Measurements from ENCODE around the gene ACIN1. TPM values are rescaled to one million over a fixed set of nuclear protein-coding genes. Genes with fewer than 3 reads are reported as not detected.

ACIN1 gene
- total and polyA plus RNA-seq, 2 experiments from 2014 or later: 76.1 to 172 TPM

- DNase-seq (ENCODE audit: low spot score): no peak
- no peak overlapping the region for H3K27ac Mint-ChIP-seq
Observed at GRCh38 chr14:23045419-23046357, 49.2 kb downstream of the ACIN1 start.

More at GRCh38 chr14:23045419-23046357, 49.2 kb downstream of the ACIN1 start:
- Mint-ChIP-seq H3K4me3 (no peak overlapping the region), H3K36me3 (ENCODE audit: low read depth) (peaks cover 15% of the 10 kb centered on the region), H3K4me1 (peaks cover 20% of the 10 kb centered on the region), H3K27me3 (ENCODE audit: insufficient read depth, low read depth, poor library complexity) (peaks cover 17% of the 10 kb centered on the region), H3K9me3 (no peaks in the 10 kb centered on the region; the same call in 2 of the 3 replicates)
- H4K20me1 ChIP-seq (replicated peaks; ENCODE audit: insufficient read depth): no peaks in the 10 kb centered on the region
- no peak overlapping the region for H3K4me3 ChIP-seq
- no peaks in the 10 kb centered on the region for H3K9me2 ChIP-seq (ENCODE audit: insufficient read depth)
- no peak for TF ChIP-seq EZH2phosphoT487 (IDR thresholded peaks at IDR 0.05; ENCODE audit: unreplicated experiment)
- no peak for TF ChIP-seq ZNF114 (CRISPR knock-in tag; IDR thresholded peaks at IDR 0.05)
- TF ChIP-seq, protein P1, sequence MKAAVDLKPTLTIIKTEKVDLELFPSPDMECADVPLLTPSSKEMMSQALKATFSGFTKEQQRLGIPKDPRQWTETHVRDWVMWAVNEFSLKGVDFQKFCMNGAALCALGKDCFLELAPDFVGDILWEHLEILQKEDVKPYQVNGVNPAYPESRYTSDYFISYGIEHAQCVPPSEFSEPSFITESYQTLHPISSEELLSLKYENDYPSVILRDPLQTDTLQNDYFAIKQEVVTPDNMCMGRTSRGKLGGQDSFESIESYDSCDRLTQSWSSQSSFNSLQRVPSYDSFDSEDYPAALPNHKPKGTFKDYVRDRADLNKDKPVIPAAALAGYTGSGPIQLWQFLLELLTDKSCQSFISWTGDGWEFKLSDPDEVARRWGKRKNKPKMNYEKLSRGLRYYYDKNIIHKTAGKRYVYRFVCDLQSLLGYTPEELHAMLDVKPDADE (IDR thresholded peaks at IDR 0.05): no peak
- no peak for TF ChIP-seq CREB1 (CRISPR knock-in tag; IDR thresholded peaks at IDR 0.05; ENCODE audit: low read depth)
- TF ChIP-seq ZNF462 (CRISPR knock-in tag; IDR thresholded peaks at IDR 0.05): no peak
- TF ChIP-seq NANOG (IDR thresholded peaks at IDR 0.05; ENCODE audit: borderline replicate concordance): no peak
- no peak for TF ChIP-seq ZNF331 (CRISPR knock-in tag; IDR thresholded peaks at IDR 0.05; ENCODE audit: low read depth)
- TF ChIP-seq, protein P2, sequence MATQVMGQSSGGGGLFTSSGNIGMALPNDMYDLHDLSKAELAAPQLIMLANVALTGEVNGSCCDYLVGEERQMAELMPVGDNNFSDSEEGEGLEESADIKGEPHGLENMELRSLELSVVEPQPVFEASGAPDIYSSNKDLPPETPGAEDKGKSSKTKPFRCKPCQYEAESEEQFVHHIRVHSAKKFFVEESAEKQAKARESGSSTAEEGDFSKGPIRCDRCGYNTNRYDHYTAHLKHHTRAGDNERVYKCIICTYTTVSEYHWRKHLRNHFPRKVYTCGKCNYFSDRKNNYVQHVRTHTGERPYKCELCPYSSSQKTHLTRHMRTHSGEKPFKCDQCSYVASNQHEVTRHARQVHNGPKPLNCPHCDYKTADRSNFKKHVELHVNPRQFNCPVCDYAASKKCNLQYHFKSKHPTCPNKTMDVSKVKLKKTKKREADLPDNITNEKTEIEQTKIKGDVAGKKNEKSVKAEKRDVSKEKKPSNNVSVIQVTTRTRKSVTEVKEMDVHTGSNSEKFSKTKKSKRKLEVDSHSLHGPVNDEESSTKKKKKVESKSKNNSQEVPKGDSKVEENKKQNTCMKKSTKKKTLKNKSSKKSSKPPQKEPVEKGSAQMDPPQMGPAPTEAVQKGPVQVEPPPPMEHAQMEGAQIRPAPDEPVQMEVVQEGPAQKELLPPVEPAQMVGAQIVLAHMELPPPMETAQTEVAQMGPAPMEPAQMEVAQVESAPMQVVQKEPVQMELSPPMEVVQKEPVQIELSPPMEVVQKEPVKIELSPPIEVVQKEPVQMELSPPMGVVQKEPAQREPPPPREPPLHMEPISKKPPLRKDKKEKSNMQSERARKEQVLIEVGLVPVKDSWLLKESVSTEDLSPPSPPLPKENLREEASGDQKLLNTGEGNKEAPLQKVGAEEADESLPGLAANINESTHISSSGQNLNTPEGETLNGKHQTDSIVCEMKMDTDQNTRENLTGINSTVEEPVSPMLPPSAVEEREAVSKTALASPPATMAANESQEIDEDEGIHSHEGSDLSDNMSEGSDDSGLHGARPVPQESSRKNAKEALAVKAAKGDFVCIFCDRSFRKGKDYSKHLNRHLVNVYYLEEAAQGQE (IDR thresholded peaks at IDR 0.05; ENCODE audit: unreplicated experiment): no peak
- no peak for TF ChIP-seq EZH2 (IDR thresholded peaks at IDR 0.05; ENCODE audit: low read depth, unreplicated experiment)
- TF ChIP-seq JUNB (IDR thresholded peaks at IDR 0.05; ENCODE audit: unreplicated experiment): no peak
- TF ChIP-seq, protein P3, sequence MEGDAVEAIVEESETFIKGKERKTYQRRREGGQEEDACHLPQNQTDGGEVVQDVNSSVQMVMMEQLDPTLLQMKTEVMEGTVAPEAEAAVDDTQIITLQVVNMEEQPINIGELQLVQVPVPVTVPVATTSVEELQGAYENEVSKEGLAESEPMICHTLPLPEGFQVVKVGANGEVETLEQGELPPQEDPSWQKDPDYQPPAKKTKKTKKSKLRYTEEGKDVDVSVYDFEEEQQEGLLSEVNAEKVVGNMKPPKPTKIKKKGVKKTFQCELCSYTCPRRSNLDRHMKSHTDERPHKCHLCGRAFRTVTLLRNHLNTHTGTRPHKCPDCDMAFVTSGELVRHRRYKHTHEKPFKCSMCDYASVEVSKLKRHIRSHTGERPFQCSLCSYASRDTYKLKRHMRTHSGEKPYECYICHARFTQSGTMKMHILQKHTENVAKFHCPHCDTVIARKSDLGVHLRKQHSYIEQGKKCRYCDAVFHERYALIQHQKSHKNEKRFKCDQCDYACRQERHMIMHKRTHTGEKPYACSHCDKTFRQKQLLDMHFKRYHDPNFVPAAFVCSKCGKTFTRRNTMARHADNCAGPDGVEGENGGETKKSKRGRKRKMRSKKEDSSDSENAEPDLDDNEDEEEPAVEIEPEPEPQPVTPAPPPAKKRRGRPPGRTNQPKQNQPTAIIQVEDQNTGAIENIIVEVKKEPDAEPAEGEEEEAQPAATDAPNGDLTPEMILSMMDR (conservative IDR thresholded peaks at IDR 0.05; ENCODE audit: low read depth in 2 of 2): no peak
- no peak for TF ChIP-seq STAT1 (IDR thresholded peaks at IDR 0.05; ENCODE audit: unreplicated experiment)
- no peak for TF ChIP-seq POLR2AphosphoS5 (IDR thresholded peaks at IDR 0.05; ENCODE audit: low read depth)
- no peaks in the 10 kb centered on the region for H3F3A ChIP-seq (replicated peaks; ENCODE audit: low read depth)
- no peaks in the 10 kb centered on the region for H3K27me3 ChIP-seq (ENCODE audit: insufficient read depth)
- H3K4me1 ChIP-seq (ENCODE audit: insufficient read depth): no peaks in the 10 kb centered on the region
- no peak overlapping the region for H3K4me2 ChIP-seq
- no peak for ATAC-seq
- H3K79me2 ChIP-seq (replicated peaks; ENCODE audit: insufficient read depth): no peaks in the 10 kb centered on the region
- no peaks in the 10 kb centered on the region for H3K36me3 ChIP-seq (ENCODE audit: insufficient read depth)
- no peak overlapping the region for H3K27ac ChIP-seq (ENCODE audit: low read depth)
- H2AFZ ChIP-seq: no peak overlapping the region

All from GM23338 (cell line).